Breast epithelium (tissue), 3 donors: ENCODE data around the gene GREB1.

Experiments used
- CTCF ChIP-seq, 3 donors: fragments of 450-650 bp; IDR thresholded peaks; one replicate each; pipeline ENCODE4 v1.5.1; 2016 to 2017; ENCODE audit warnings: antibody characterized with exemption in 3 of 3, mild to moderate bottlenecking in 3 of 3, moderate library complexity in 3 of 3
- POLR2A ChIP-seq: fragments of 450-650 bp; IDR thresholded peaks from one replicate; pipeline ENCODE4 v1.6.1; 2016; ENCODE audit warnings: antibody characterized with exemption, mild to moderate bottlenecking, moderate library complexity

- TF ChIP-seq CTCF (IDR thresholded peaks at IDR 0.05) = no peak
- no peak for TF ChIP-seq POLR2A
These were observed 18.9 kb upstream of the GREB1 start for GRCh38 chr2:11514904-11515303.
